Heart left ventricle (tissue), 16 donors: ENCODE data around the gene ABHD1. TPM values are rescaled to one million over a fixed set of nuclear protein-coding genes. Genes with fewer than 3 reads are reported as not detected.

ENCODE experiments used
- ATAC-seq, 4 donors: fragments of 200-7000 bp; cut with Tn5 transposase; one replicate each; pipeline ENCODE4 v1.9.1; 2020 to 2022; ENCODE audit warnings: moderate library complexity in 4 of 4, mild to moderate bottlenecking in 3 of 4, moderate number of reproducible peaks in 1 of 4
- DNase-seq, 5 donors: peaks; one replicate each; pipeline ENCODE4 v3.0.0-alpha.2; 2020
- H3K27ac ChIP-seq, 12 donors: fragments of 200-600 bp; sonication (generic) in 4 of 12; one replicate each; pipeline versions ENCODE4 v1.5.0 to v1.8.0; 2016 to 2022; ENCODE audit warnings: mild to moderate bottlenecking in 2 of 12
- H3K27me3 ChIP-seq, 9 donors: fragments of 200-600 bp; sonication (generic) in 2 of 9; one replicate each; pipeline versions ENCODE4 v1.5.1 to v1.8.0; 2016 to 2022; ENCODE audit warnings: mild to moderate bottlenecking in 3 of 9
- H3K36me3 ChIP-seq, 9 donors: fragments of 200-600 bp; sonication (generic) in 2 of 9; one replicate each; pipeline versions ENCODE4 v1.5.0 to v1.8.0; 2018 to 2022; ENCODE audit warnings: mild to moderate bottlenecking in 2 of 9
- H3K4me1 ChIP-seq, 12 donors: fragments of 200-600 bp; sonication (generic) in 4 of 12; one replicate each; pipeline versions ENCODE4 v1.5.0 to v1.8.0; 2016 to 2022; ENCODE audit warnings: mild to moderate bottlenecking in 3 of 12
- H3K4me3 ChIP-seq, 12 donors: fragments of 200-600 bp; sonication (generic) in 4 of 12; one replicate each; pipeline versions ENCODE4 v1.5.0 to v1.8.0; 2017 to 2022; ENCODE audit warnings: mild to moderate bottlenecking in 9 of 12, moderate library complexity in 4 of 12
- H3K9me3 ChIP-seq, 12 donors: fragments of 200-600 bp; sonication (generic) in 4 of 12; one replicate each; pipeline versions ENCODE4 v1.5.0 to v1.8.0; 2016 to 2022; ENCODE audit warnings: mild to moderate bottlenecking in 1 of 12
- POLR2A ChIP-seq, 2 donors: fragments of 450-650 bp; IDR thresholded peaks; one replicate each; pipeline ENCODE4 v1.6.1; 2017; ENCODE audit warnings: antibody characterized with exemption in 2 of 2, mild to moderate bottlenecking in 2 of 2, moderate library complexity in 2 of 2
- WGBS, 4 donors: extraction: QIAGEN DNeasy Blood & Tissue Kit in 2 of 4; methylation state at CpG; one replicate each; pipeline versions ENCODE4 v1.1.5 to v1.1.7; 2013 to 2018; 5-methylcytosine and 5-hydroxymethylcytosine counted together
- intact Hi-C, 10 donors: fragments of 100-400 bp; cut with DNase I; formaldehyde crosslinking; loops; one replicate each; pipeline versions ENCODE4 v1.11.1 to v1.14.2; 2022
- polyA plus RNA-seq, 2 donors: library from polyadenylated mRNA; stranded (reverse); fragments of 200-250 nt; gene quantifications; one replicate each; pipeline ENCODE4 v1.2.3, GENCODE V29; 2013
- total RNA-seq, 9 donors: library from RNA; depleted of rRNA in 2 of 9; stranded (reverse); fragments of >200 nt in 2 of 9; fragmentation: NEBNext Ultra II Directional in 3 of 9; extraction: Animal tissue kit (Norgen Biotek cat#: 25700) in 3 of 9; gene quantifications; one replicate each; pipeline versions ENCODE4 v1.1.0 to v1.2.4, GENCODE V29; 2016 to 2023
- TF ChIP-seq, protein P1 (sequence below), 12 donors: fragments of 200-600 bp; sonication (generic) in 4 of 12; IDR thresholded peaks; one replicate each; pipeline versions ENCODE4 v1.5.0 to v1.8.0; 2018 to 2022; ENCODE audit warnings: antibody characterized with exemption in 12 of 12, mild to moderate bottlenecking in 5 of 12
- donor health status: ischemic (EF 13 %, LVEDD 7.1; RV severe dilation, severe dysfunction).
- donor health status: healthy with polysubstance abuse.
- donor health status: DM: no; HTN: yes; CAD: no.
- donor health status: DM: no; HTN: no; CAD: no.
- donor health status: ischemic (EF 25% LVEDD 6.9; RV normal size, moderate dysfunction).
- donor health status: ischemic (EF 25% LVEDD 5.7; RV mildly dilated, moderate dysfunction).
- donor health status: healthy.
- donor health status: DM: yes; HTN: yes; CAD: no.
- donor health status: ischemic (EF 35%, LVEDD 5.7; RV mildly dilated, moderate dysfunction).
- donor health status: nonischemic (EF 11% LVEDD 7.7; RV severe dilation, severe dysfunction).
- donor health status: DM: yes; HTN: yes; CAD: no.
- donor health status: PGD.
- donor health status: ischemic (EF 29% LVEDD 5.4; RV normal size, mild dysfunction).
- donor health status: nonischemic (EF 23%, LVEDD 6.1; RV moderate dilation, normal function).

ABHD1 gene
- total and polyA plus RNA-seq, 11 donors: 0.47 to 6.2 (median 2.0) TPM; not detected in 1

DNA sequence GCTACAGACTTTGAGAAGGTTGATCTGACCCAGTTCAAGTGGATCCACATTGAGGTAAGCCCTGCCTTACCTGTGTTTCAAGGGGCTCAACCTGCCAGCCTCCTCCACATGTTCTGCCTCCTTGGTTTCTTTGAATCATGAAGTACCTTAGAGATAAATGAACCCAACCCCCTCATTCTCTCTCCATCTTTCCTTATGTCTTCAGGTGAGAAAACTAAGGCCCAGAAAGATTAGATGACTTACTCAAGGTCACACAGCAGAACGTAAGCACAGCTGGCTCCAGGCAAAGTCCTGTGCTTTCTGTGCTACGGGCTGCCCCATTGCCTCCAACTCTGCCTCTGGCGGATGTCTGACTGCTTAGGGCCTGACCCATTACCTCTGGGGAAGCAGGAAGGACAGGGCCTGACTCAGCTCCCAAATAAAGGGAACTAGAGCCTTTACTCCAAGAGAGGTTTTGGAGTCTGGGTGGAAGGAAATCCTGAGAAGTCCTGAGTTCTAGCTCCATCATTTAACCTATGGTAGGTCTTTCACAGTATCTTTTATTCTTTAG, 26.8 kb upstream of the ABHD1 start:
- H3K4me3 ChIP-seq: no peak overlapping the region
- H3K27ac ChIP-seq: peak overlapping the region in 5 of 12 donors; percentile 7 to 68 (median 60)
- no peaks in the 10 kb centered on the region for H3K36me3 ChIP-seq
- intact Hi-C loops: loop anchor here in 7 of 10 donors (2.0 to 10.0 kb wide), 7 partner anchors 94 to 252 kb away; partner anchors contain the start of genes TRIM54 (in 4 of the 7), DNAJC5G (in 1 of the 7) and DPYSL5 (in 1 of the 7)
- TF ChIP-seq, protein P1, sequence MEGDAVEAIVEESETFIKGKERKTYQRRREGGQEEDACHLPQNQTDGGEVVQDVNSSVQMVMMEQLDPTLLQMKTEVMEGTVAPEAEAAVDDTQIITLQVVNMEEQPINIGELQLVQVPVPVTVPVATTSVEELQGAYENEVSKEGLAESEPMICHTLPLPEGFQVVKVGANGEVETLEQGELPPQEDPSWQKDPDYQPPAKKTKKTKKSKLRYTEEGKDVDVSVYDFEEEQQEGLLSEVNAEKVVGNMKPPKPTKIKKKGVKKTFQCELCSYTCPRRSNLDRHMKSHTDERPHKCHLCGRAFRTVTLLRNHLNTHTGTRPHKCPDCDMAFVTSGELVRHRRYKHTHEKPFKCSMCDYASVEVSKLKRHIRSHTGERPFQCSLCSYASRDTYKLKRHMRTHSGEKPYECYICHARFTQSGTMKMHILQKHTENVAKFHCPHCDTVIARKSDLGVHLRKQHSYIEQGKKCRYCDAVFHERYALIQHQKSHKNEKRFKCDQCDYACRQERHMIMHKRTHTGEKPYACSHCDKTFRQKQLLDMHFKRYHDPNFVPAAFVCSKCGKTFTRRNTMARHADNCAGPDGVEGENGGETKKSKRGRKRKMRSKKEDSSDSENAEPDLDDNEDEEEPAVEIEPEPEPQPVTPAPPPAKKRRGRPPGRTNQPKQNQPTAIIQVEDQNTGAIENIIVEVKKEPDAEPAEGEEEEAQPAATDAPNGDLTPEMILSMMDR (IDR thresholded peaks at IDR 0.05): no peak
- TF ChIP-seq POLR2A (IDR thresholded peaks at IDR 0.05): no peak
- peaks cover 0 to 20% (median 8%) of the 10 kb centered on the region in 12 donors for H3K4me1 ChIP-seq
- peak in 1 of 5 donors; percentile 37 for DNase-seq
- ATAC-seq: no peak
- H3K27me3 ChIP-seq: no peaks in the 10 kb centered on the region
- WGBS, 4 donors: 71 to 84% (median 78%) methylated on average over 3 of the region's 3 CpGs
- no peaks in the 10 kb centered on the region for H3K9me3 ChIP-seq

DNA sequence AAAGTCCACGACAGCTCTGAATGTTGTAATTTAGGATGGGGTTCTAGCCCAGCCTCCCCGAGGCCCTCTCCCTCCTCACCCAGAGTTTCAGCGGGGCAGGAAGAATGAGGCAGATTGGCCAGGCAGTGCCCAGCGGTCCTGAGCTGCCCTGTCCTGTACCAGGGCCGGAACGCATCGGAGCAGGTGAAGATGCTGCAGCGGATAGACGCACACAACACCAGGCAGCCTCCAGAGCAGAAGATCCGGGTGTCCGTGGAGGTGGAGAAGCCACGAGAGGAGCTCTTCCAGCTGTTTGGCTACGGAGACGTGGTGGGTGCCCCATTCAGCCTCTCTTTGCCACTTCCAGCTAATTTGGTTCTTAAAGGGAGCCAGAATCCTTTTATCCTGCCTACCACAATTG, 26.3 kb upstream of the ABHD1 start:
- 90 to 95% (median 93%) methylated on average over 14 of the region's 14 CpGs for WGBS, 4 donors

DNA sequence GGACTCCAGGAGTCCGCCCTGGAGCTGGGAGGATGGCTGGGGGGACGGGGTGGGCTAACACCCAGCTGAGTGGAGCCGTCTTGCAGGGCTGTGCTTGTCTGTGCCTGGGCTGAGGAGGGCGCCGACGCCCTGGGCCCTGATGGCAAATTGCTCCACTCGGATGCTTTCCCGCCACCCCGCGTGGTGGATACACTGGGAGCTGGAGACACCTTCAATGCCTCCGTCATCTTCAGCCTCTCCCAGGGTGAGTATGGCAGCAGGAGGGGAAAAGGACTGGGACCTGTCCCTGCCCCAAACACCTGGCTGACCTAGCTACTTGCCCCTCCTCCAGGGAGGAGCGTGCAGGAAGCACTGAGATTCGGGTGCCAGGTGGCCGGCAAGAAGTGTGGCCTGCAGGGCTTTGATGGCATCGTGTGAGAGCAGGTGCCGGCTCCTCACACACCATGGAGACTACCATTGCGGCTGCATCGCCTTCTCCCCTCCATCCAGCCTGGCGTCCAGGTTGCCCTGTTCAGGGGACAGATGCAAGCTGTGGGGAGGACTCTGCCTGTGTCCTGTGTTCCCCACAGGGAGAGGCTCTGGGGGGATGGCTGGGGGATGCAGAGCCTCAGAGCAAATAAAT, 24.2 kb upstream of the ABHD1 start:
- 90 to 93% (median 91%) methylated on average over 12 to 19 of the region's 19 CpGs for WGBS, 4 donors

More for the DNA sequence above, 26.3 kb upstream of the ABHD1 start:
- intact Hi-C loops: loop anchor here in 7 of 10 donors (2.0 to 10.0 kb wide), 7 partner anchors 93 to 253 kb away; partner anchors contain the start of genes TRIM54 (in 4 of the 7), DNAJC5G (in 1 of the 7) and DPYSL5 (in 1 of the 7)
- Histone ChIP-seq H3K36me3 (no peaks in the 10 kb centered on the region), H3K9me3 (no peaks in the 10 kb centered on the region), H3K27me3 (no peaks in the 10 kb centered on the region), H3K4me3 (no peak overlapping the region), H3K27ac (no peak overlapping the region), H3K4me1 (peaks cover 0 to 20% (median 8%) of the 10 kb centered on the region in 12 donors)
- TF ChIP-seq POLR2A (IDR thresholded peaks at IDR 0.05): no peak
- TF ChIP-seq, protein P1 (IDR thresholded peaks at IDR 0.05): no peak
- DNase-seq (no peak), ATAC-seq (no peak)

More for the DNA sequence above, 24.2 kb upstream of the ABHD1 start:
- DNase-seq: no peak
- no peak overlapping the region for H3K4me3 ChIP-seq
- TF ChIP-seq POLR2A (IDR thresholded peaks at IDR 0.05): no peak
- TF ChIP-seq, protein P1 (IDR thresholded peaks at IDR 0.05): no peak
- ATAC-seq: no peak
- H3K4me1 ChIP-seq: peaks cover 0 to 20% (median 8%) of the 10 kb centered on the region in 12 donors
- H3K27ac ChIP-seq: no peak overlapping the region
- intact Hi-C loops: loop anchor here (2.0 to 10.0 kb wide), 11 partner anchors 27 to 255 kb away; partner anchors contain the start of genes TRIM54 (in 4 of the 10), DNAJC5G (in 1 of the 10) and DPYSL5 (in 1 of the 10)
- H3K27me3 ChIP-seq: peaks cover 0 to 6% (median 0%) of the 10 kb centered on the region in 9 donors
- H3K36me3 ChIP-seq: no peaks in the 10 kb centered on the region
- H3K9me3 ChIP-seq: no peaks in the 10 kb centered on the region
